Measurements from ENCODE around the gene PRKAR1B. TPM values are rescaled to one million over a fixed set of nuclear protein-coding genes. Genes with fewer than 3 reads are reported as not detected.
A peak's percentile ranks its signal among the peaks of the same experiment; 100 is the strongest.

Gene PRKAR1B
- total RNA-seq, 2 donors from 2014 or later = 15.1 to 15.9 TPM

DNA sequence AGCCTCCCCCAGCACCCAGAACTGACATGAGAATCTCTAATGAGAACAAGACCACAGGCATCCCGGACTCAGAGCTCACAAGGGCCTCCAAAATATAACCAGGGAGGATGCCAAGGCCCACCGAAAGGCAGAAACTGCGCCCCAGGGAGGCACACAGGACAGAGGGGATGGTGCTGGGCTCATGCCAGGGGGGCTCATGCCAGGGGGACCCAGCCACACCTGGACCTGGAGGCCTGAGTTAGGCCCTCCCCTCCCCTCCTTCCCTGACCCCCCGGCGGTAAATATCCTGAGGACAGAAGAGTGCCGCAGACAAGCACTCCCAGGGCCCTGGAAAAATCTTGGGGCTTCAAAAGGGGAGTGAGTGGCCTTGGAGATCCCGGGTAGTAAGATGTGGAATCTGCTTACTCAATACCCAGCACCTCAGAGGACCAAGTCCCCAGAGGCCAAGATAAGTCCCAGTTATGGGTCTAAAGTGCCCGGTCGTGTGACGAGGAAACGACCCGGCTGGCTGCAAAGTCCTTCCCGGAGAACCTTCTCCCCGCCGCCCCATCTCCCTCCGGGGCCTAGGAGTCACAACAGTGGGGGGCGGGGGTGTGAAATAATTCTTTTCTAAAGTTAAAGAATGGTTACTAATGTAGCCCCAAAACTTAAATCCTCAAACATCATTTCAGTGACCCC lies 219.3 kb downstream of the PRKAR1B start:
- TF ChIP-seq, protein P1, sequence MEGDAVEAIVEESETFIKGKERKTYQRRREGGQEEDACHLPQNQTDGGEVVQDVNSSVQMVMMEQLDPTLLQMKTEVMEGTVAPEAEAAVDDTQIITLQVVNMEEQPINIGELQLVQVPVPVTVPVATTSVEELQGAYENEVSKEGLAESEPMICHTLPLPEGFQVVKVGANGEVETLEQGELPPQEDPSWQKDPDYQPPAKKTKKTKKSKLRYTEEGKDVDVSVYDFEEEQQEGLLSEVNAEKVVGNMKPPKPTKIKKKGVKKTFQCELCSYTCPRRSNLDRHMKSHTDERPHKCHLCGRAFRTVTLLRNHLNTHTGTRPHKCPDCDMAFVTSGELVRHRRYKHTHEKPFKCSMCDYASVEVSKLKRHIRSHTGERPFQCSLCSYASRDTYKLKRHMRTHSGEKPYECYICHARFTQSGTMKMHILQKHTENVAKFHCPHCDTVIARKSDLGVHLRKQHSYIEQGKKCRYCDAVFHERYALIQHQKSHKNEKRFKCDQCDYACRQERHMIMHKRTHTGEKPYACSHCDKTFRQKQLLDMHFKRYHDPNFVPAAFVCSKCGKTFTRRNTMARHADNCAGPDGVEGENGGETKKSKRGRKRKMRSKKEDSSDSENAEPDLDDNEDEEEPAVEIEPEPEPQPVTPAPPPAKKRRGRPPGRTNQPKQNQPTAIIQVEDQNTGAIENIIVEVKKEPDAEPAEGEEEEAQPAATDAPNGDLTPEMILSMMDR (IDR thresholded peaks at IDR 0.05) = no peak
- DNase-seq (ENCODE audit: low spot score) = no peak
- no peak overlapping the region for H3K27ac ChIP-seq
- H3K4me3 ChIP-seq = no peak overlapping the region
- H3K27me3 ChIP-seq = no peaks in the 10 kb centered on the region
- H3K4me1 ChIP-seq = peaks cover 0 to 37% of the 10 kb centered on the region in 2 donors
- peaks cover 59% of the 10 kb centered on the region for H3K36me3 ChIP-seq
- H3K9me3 ChIP-seq = no peaks in the 10 kb centered on the region

DNA sequence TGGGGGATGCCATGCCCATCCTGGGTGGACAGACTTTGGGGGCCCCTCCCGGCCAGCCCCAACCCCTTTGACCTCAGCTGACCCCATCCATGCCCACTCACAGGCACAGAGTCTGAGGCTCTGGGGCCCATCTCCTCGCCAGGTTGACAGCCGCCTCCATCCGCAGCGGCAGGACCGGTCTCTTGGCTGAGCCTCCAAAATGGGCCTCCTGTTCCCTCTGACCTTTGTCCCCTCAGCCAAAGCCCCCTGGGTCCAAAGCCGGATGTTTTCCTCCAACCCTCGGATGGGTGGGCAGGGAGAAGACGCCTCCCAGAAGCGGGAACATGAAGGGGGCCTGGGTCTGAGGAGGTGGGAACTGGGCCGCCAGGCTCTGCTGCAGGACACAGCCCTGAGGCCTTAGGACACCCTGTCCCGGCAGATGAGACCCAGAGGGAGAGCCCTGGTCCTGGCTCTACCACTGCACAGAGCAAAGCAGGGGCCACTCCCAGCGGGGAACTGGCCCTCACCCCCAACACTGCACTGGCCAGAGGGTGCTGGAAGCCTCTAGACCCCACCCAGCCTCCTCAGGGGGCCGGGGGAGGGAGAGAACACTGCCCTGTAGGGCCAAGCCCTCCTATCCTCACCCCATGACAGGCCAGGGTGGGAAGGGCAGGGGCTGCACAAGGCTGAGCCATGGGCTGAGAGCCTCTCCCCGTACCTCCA lies 220.0 kb downstream of the PRKAR1B start:
- Histone ChIP-seq H3K4me3 (no peak overlapping the region), H3K27ac (no peak overlapping the region), H3K9me3 (no peaks in the 10 kb centered on the region), H3K4me1 (peaks cover 0 to 30% of the 10 kb centered on the region in 2 donors), H3K27me3 (no peaks in the 10 kb centered on the region), H3K36me3 (peaks cover 57% of the 10 kb centered on the region)
- no peak for DNase-seq (ENCODE audit: low spot score)
- TF ChIP-seq, protein P1 (IDR thresholded peaks at IDR 0.05) = no peak

DNA sequence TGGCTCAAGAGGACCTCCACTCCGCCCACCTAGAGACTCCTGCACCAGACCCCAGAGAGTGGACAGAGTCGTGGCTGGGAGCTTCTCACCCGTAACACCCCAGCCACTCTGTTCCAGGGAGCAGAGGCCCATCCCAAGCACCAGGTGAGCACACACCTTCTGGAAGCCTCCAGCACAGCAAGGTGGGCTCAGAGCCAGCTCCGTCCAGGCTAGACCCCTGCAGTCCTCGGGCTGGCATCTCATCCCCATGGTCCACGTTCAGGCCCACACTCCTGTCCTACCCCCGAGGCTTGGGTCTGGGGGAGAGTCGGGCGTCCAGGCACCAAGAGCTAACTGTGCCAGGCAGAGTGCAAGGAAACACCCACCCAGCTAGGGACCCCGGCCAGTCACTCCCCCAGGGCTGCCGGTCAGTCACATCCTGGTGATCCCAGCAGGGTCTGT lies 220.7 kb downstream of the PRKAR1B start:
- H3K27ac ChIP-seq = no peak overlapping the region
- H3K27me3 ChIP-seq = no peaks in the 10 kb centered on the region
- TF ChIP-seq, protein P1 (IDR thresholded peaks at IDR 0.05) = no peak
- no peak overlapping the region for H3K4me3 ChIP-seq
- H3K4me1 ChIP-seq = peaks cover 0 to 27% of the 10 kb centered on the region in 2 donors
- peaks cover 57% of the 10 kb centered on the region for H3K36me3 ChIP-seq
- DNase-seq (ENCODE audit: low spot score) = no peak
- no peaks in the 10 kb centered on the region for H3K9me3 ChIP-seq

DNA sequence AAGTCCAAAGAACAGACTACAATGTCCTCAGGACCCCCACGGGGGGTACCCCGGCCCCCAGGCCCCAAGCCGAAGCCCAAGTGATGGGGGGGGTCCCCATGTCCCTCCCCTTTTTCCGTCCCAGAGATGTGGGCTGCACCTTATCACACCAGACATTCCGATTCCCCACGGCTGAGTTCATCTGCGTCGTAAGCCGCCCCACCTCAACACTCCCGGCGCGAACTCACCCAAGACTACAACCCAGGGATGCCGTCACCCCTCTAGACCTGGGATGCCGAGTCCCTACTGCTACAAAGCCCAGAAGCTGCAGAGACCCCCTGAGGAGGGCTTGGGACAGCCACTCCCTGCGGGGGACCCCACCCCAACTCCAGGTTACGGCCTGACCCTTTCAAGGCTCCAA lies 221.9 kb downstream of the PRKAR1B start:
- H3K27me3 ChIP-seq = no peaks in the 10 kb centered on the region
- peak overlapping the region in 1 of 2 donors; percentile 63 for H3K27ac ChIP-seq
- H3K36me3 ChIP-seq = peaks cover 65% of the 10 kb centered on the region
- TF ChIP-seq, protein P1 (IDR thresholded peaks at IDR 0.05) = no peak
- no peak overlapping the region for H3K4me3 ChIP-seq
- DNase-seq (ENCODE audit: low spot score) = no peak
- no peaks in the 10 kb centered on the region for H3K9me3 ChIP-seq
- peaks cover 0 to 27% of the 10 kb centered on the region in 2 donors for H3K4me1 ChIP-seq

DNA sequence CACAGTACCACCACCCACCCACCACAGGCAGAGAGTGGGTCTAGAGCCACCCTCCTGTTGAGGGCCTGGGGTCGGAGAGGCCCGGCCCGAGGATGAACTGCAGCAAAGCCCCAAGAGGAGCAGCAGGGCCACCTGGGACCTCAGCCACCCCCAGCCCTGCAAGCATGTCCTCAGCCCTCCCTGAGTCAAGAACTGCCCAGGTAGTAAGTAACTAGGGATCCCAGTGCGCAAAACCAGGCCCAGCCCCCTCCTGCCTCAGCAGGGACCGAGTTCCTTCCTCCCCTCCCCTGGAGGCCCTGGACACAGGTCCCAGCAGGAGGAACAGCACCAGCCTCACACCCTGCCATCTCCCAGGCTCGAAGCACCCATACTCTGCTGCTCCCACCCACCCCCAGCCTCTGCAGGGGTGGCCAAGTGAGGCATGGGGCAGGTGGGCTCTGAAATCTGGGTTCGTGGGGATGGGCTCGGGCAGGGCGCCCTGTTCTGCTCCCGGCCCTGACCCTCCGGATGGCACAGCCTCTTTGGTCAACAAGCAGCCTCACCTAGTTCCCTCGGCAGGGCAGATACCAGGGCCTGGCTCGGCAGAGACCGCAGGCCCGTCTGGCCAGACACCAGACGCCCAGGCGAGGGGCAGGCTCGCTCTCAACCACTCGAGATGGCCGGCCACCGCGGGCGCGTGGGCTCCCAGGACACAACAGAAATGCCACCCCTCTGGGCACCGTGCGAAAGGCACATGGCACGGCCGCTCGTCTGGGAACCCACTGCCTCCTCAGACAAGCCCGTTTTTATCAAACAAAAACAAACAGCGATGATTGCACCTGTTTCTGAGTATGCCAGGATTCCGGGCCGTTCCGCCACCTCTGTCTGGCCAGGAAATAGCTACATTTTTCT lies 222.6 kb downstream of the PRKAR1B start:
- Histone ChIP-seq H3K4me3 (no peak overlapping the region), H3K4me1 (peaks cover 0 to 27% of the 10 kb centered on the region in 2 donors), H3K27ac (peak overlapping the region; percentile 4 to 63), H3K27me3 (no peaks in the 10 kb centered on the region), H3K9me3 (no peaks in the 10 kb centered on the region), H3K36me3 (peaks cover 65% of the 10 kb centered on the region)
- TF ChIP-seq, protein P1 (IDR thresholded peaks at IDR 0.05) = no peak
- DNase-seq (ENCODE audit: low spot score) = no peak
